ENCODE measurements around the gene AGAP1. TPM values are rescaled to one million over a fixed set of nuclear protein-coding genes. Genes with fewer than 3 reads are reported as not detected.

AGAP1 gene
- total RNA-seq, 3 donors from 2014 or later: 1.9 to 2.6 (median 2.1) TPM

- no peaks in the 10 kb centered on the region for H3K9me3 Mint-ChIP-seq
- H3K36me3 Mint-ChIP-seq (ENCODE audit: insufficient read depth): no peaks in the 10 kb centered on the region
- H3K27me3 Mint-ChIP-seq (ENCODE audit: low read depth): peaks cover 32% of the 10 kb centered on the region
- no peak for DNase-seq
- H3K4me1 Mint-ChIP-seq (ENCODE audit: low read depth): peaks cover 2% of the 10 kb centered on the region
- ATAC-seq: no peak
- no peak overlapping the region for H3K4me3 Mint-ChIP-seq
Observed at GRCh38 chr2:235563056-235563910, 69.4 kb downstream of the AGAP1 start.

DNA sequence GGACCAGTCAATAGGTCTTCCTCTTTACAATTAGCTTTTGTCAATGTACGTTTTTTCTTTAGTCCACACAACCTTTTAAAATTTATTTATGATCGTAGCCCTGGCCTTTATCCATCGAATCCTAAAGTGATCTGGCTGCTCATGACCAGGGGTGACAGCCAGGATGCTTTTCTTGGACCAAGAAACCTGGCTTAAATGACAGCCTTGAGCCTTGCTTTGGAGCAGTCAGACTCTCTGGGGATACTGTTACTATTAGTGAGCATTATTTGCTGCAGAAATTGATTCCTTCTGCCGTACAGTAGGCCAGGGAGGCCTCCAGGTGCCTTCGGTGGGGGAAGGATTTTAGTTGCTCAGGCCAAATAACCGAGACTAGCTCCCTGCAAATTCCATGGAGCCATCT lies 70.2 kb downstream of the AGAP1 start:
- Mint-ChIP-seq H3K4me3 (no peak overlapping the region), H3K9me3 (no peaks in the 10 kb centered on the region), H3K36me3 (ENCODE audit: insufficient read depth) (no peaks in the 10 kb centered on the region), H3K4me1 (ENCODE audit: low read depth) (peaks cover 2% of the 10 kb centered on the region), H3K27me3 (ENCODE audit: low read depth) (peaks cover 32% of the 10 kb centered on the region)
- DNase-seq (no peak), ATAC-seq (no peak)

DNA sequence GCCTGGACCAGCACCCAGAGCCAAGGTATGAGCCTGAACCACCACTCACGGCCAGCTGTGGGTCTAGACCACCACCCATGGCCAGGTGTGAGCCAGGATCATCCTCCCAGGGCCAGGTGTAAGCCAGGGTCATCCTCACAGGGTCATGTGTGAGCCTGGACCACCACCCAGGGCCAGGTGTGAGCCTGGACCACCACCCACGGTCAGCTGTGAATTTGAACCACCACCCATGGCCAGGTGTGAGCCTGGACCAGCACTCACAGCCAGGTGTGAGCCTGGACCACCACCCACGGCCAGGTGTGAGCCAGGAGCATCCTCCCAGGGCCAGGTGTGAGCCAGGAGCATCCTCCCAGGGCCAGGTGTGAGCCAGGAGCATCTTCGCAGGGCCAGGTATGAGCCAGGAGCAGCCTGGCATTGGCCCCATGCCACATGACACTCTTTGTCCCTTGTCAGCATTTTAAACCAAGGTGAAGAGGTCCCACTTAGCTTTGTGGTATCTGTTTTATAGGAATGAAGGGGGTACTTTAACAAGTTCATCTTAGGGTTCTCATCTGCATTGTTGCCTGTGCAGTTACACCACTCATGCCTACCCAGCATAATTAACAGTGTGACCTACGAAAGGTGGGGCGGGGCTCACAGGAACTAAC lies 71.2 kb downstream of the AGAP1 start:
- no peak for ATAC-seq
- no peaks in the 10 kb centered on the region for H3K36me3 Mint-ChIP-seq (ENCODE audit: insufficient read depth)

DNA sequence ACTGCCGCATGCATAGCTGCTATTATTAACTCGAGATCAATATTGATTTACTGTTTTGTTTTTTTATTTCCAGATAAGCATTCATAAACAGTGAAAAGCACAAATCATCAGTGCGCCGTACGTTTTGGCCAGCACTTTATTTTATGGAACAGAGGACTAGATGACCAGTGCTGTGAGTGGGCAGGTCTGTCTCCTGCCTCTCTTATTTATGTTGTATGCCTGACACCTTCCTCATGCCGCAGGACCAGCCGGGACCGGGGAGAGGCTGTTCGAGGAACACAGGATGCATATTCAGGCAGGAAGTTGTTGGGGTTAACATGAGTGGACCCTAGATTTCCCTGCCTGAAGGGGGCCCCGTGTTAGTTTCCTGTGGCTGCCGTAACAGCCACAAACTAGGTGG lies 72.6 kb downstream of the AGAP1 start:
- no peaks in the 10 kb centered on the region for H3K36me3 Mint-ChIP-seq (ENCODE audit: insufficient read depth)
- peaks cover 30% of the 10 kb centered on the region for H3K27me3 Mint-ChIP-seq (ENCODE audit: low read depth)
- ATAC-seq (no peak), DNase-seq (no peak)
- H3K4me1 Mint-ChIP-seq (ENCODE audit: low read depth): peaks cover 2% of the 10 kb centered on the region
- H3K9me3 Mint-ChIP-seq: no peaks in the 10 kb centered on the region
- H3K4me3 Mint-ChIP-seq: no peak overlapping the region

More for the DNA sequence above, 71.2 kb downstream of the AGAP1 start:
- no peak for DNase-seq
- Mint-ChIP-seq H3K9me3 (no peaks in the 10 kb centered on the region), H3K4me1 (ENCODE audit: low read depth) (peaks cover 2% of the 10 kb centered on the region), H3K4me3 (no peak overlapping the region), H3K27me3 (ENCODE audit: low read depth) (peaks cover 33% of the 10 kb centered on the region)

DNA sequence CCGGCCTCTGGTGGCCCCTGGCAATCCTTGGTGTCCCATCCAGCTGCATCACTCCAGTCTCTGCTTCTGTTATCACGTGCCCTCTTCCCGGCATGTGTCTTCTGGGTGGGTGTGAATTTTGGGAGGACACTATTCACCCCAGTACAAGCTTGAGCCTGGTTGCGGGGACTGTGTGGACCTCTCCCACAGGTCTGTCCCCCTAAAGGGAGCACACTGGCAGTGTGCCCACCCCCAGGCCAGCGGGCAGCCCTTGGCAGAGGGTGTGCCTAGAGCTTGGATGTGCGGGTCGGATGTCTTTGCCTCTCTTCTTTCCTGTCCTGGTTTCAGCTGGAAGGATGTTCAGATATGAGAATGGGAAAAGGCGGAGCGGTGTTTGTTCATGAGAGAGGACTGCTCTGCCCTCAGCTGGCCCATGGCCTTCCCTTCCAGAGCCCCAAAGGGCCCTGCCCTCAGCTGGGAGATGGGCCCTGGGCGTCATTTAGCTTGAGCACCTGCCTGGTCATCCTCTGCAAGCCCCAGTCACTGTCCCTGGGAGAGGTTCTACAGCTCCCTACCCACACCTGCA lies 73.2 kb downstream of the AGAP1 start:
- Mint-ChIP-seq H3K4me1 (ENCODE audit: low read depth) (peaks cover 2% of the 10 kb centered on the region), H3K4me3 (no peak overlapping the region), H3K27me3 (ENCODE audit: low read depth) (peaks cover 30% of the 10 kb centered on the region), H3K36me3 (ENCODE audit: insufficient read depth) (no peaks in the 10 kb centered on the region), H3K9me3 (no peaks in the 10 kb centered on the region)
- ATAC-seq (no peak), DNase-seq (no peak)

DNA sequence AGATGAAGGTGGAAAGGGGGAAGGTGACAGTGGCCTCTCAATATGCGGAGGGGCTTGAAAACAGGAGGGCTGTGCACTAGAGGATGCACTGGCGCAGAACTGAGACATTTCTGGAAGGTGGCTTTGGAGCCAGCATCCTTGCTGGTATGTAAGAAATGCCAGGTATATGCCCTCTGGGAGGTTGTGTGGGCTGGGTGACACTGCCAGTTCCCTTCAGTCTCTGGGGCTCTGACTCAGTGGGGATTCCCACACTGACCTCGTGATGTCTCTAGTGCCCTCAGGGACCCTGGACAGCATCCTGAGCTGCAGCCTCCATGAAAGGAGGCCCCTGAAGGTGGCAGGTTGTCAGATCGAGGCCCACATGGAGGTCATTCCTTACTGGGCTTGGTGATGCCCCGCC lies 74.0 kb downstream of the AGAP1 start:
- Mint-ChIP-seq H3K27me3 (ENCODE audit: low read depth) (peaks cover 27% of the 10 kb centered on the region), H3K9me3 (no peaks in the 10 kb centered on the region), H3K4me3 (no peak overlapping the region), H3K4me1 (ENCODE audit: low read depth) (peaks cover 2% of the 10 kb centered on the region), H3K36me3 (ENCODE audit: insufficient read depth) (no peaks in the 10 kb centered on the region)
- ATAC-seq: no peak
- DNase-seq: no peak

- Mint-ChIP-seq H3K9me3 (no peaks in the 10 kb centered on the region), H3K4me3 (no peak overlapping the region), H3K36me3 (ENCODE audit: insufficient read depth) (no peaks in the 10 kb centered on the region), H3K27me3 (ENCODE audit: low read depth) (peaks cover 23% of the 10 kb centered on the region), H3K4me1 (ENCODE audit: low read depth) (no peaks in the 10 kb centered on the region)
- ATAC-seq (no peak), DNase-seq (no peak)
Observed at GRCh38 chr2:235568431-235568830, 74.6 kb downstream of the AGAP1 start.

DNA sequence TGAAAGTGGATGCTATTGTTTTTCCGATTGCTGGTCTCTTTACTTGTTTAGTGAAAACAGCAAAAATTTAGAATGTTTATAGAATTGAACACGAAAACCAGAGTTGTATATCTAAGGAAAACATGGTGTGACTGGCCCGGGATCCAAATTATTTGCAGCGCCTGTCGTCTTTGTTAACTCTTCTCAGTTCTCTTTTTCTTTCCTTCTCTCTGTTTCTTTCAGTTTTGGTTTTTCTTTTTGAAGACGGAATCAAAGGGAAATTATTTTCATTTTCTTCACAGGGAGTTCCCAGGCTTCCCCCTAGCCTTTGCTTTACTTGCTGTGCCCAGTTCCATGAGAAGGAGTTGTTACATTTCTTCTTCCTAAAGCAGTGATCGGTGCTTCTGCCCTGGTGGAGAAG lies 76.0 kb downstream of the AGAP1 start:
- peaks cover 19% of the 10 kb centered on the region for H3K27me3 Mint-ChIP-seq (ENCODE audit: low read depth)

DNA sequence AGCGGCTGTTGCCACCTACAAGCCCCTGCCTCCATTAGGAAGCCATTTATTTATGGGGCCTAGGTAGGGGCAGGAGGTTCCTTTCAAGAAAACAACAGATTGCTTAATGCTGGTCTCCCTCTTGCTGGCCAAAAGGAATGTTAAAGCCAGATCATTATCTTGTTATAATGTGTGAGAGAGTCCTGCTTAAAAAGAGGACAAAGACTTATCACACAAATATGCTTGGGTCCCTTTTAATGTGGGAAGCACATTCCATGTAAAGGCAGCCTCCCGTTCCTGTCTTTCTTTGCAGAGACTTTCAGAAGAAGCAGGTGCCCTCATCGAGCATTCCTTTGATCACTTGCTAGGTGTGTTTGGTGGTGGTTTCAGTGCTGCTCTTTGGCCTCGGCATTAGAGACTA lies 76.4 kb downstream of the AGAP1 start:
- Mint-ChIP-seq H3K4me3 (no peak overlapping the region), H3K4me1 (ENCODE audit: low read depth) (no peaks in the 10 kb centered on the region), H3K36me3 (ENCODE audit: insufficient read depth) (no peaks in the 10 kb centered on the region), H3K9me3 (no peaks in the 10 kb centered on the region), H3K27me3 (ENCODE audit: low read depth) (peaks cover 19% of the 10 kb centered on the region)
- DNase-seq (no peak), ATAC-seq (no peak)

More for the DNA sequence above, 76.0 kb downstream of the AGAP1 start:
- DNase-seq (no peak), ATAC-seq (no peak)
- Mint-ChIP-seq H3K4me3 (no peak overlapping the region), H3K9me3 (no peaks in the 10 kb centered on the region), H3K36me3 (ENCODE audit: insufficient read depth) (no peaks in the 10 kb centered on the region), H3K4me1 (ENCODE audit: low read depth) (no peaks in the 10 kb centered on the region)

- no peak for DNase-seq
- no peak overlapping the region for H3K4me3 Mint-ChIP-seq
- H3K9me3 Mint-ChIP-seq: no peaks in the 10 kb centered on the region
Observed at GRCh38 chr2:235570966-235571692, 77.3 kb downstream of the AGAP1 start.

DNA sequence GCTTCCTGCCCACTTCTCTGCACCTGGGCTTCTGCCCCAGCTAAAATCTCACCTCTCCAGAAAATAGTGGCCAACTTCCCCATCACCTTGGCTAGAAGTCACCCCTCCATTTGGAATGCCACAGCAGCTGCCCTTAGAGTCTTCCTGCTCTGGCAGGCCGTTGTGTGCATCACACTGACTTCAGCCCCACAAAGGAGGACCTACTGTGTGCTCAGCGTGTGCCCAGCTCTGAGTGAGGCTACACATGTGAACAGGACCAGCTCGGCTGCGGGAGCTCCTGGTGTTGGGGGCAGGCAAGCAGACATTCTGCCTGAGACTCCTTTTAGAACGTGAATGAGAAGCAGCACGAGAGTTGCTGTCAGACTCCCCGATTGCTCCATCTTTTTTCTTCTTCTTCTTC lies 78.7 kb downstream of the AGAP1 start:
- Mint-ChIP-seq H3K27me3 (ENCODE audit: low read depth) (peaks cover 15% of the 10 kb centered on the region), H3K9me3 (no peaks in the 10 kb centered on the region), H3K4me3 (no peak overlapping the region), H3K36me3 (ENCODE audit: insufficient read depth) (no peaks in the 10 kb centered on the region), H3K4me1 (ENCODE audit: low read depth) (no peaks in the 10 kb centered on the region)
- DNase-seq (no peak), ATAC-seq (no peak)

More at GRCh38 chr2:235570966-235571692, 77.3 kb downstream of the AGAP1 start:
- Mint-ChIP-seq H3K36me3 (ENCODE audit: insufficient read depth) (no peaks in the 10 kb centered on the region), H3K27me3 (ENCODE audit: low read depth) (peaks cover 19% of the 10 kb centered on the region), H3K4me1 (ENCODE audit: low read depth) (no peaks in the 10 kb centered on the region)
- no peak for ATAC-seq

- Mint-ChIP-seq H3K36me3 (ENCODE audit: insufficient read depth) (no peaks in the 10 kb centered on the region), H3K4me3 (no peak overlapping the region), H3K27me3 (ENCODE audit: low read depth) (peaks cover 9% of the 10 kb centered on the region), H3K9me3 (no peaks in the 10 kb centered on the region), H3K4me1 (ENCODE audit: low read depth) (no peaks in the 10 kb centered on the region)
- no peak for DNase-seq
- no peak for ATAC-seq
Observed at GRCh38 chr2:235573331-235574221, 79.7 kb downstream of the AGAP1 start.

DNA sequence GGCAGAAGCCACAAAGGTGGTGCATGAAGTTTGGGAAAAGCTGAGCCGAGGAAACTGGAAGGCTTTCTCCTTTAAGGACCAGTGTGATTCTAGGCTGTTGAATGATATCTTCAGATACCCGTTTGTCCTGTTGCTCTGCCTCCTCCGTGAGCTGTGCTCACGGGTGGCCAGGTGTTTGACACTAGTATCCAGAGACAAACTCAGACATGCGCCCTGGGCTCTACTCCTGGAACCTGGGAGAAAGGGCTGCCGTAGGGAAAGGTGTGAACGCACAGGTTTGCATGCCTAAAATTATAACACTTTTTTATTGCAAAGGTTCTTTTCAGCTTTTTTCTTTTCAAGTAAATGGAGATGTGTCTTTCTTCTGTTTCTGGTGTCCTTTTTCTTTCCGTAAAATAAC lies 81.6 kb downstream of the AGAP1 start:
- ATAC-seq (no peak), DNase-seq (no peak)
- H3K4me3 Mint-ChIP-seq: no peak overlapping the region
- H3K36me3 Mint-ChIP-seq (ENCODE audit: insufficient read depth): no peaks in the 10 kb centered on the region
- no peaks in the 10 kb centered on the region for H3K4me1 Mint-ChIP-seq (ENCODE audit: low read depth)
- no peaks in the 10 kb centered on the region for H3K9me3 Mint-ChIP-seq
- peaks cover 7% of the 10 kb centered on the region for H3K27me3 Mint-ChIP-seq (ENCODE audit: low read depth)
